Esophagus squamous epithelium (tissue), 5 donors: Measurements from ENCODE around the gene FAM72A. TPM values are rescaled to one million over a fixed set of nuclear protein-coding genes. Genes with fewer than 3 reads are reported as not detected.
"Not testable (repeated sequence)": the region's sequence is repeated elsewhere in the genome, so short reads cannot be mapped to it uniquely, and the experiment has no call there.

Experiments used
- DNase-seq: peaks from one replicate; lab custom pipeline; 2025; lab: John Stamatoyannopoulos, UW
- H3K27ac ChIP-seq, 4 donors: fragments of 200-600 bp; sonication (generic); one replicate each; pipeline ENCODE4 v1.5.1; 2016 to 2019; ENCODE audit warnings: mild to moderate bottlenecking in 1 of 4
- H3K27me3 ChIP-seq, 4 donors: fragments of 200-600 bp; sonication (generic); 1 replicate in 3 of 4; 2 replicates in 1 of 4; pipeline versions ENCODE4 v1.5.1 to v1.6.0; 2017 to 2021; ENCODE audit warnings: antibody characterized with exemption in 1 of 4
- H3K36me3 ChIP-seq, 3 donors: fragments of 200-600 bp; sonication (generic); one replicate each; pipeline ENCODE4 v1.5.1; 2016 to 2019
- H3K4me1 ChIP-seq, 3 donors: fragments of 200-600 bp; sonication (generic); one replicate each; pipeline ENCODE4 v1.5.1; 2017 to 2019
- H3K4me3 ChIP-seq, 4 donors: fragments of 200-600 bp; sonication (generic); 1 replicate in 3 of 4; 2 replicates in 1 of 4; pipeline ENCODE4 v1.5.1; 2016 to 2019; ENCODE audit warnings: mild to moderate bottlenecking in 2 of 4, moderate library complexity in 1 of 4
- H3K9me3 ChIP-seq, 3 donors: fragments of 200-600 bp; sonication (generic); one replicate each; pipeline ENCODE4 v1.5.1; 2016 to 2019
- WGBS, 2 donors: methylation state at CpG; one replicate each; pipeline ENCODE4 v1.1.5; 2018; 5-methylcytosine and 5-hydroxymethylcytosine counted together
- intact Hi-C: fragments of 100-400 bp; cut with DNase I; formaldehyde crosslinking; loops from one replicate; pipeline ENCODE4 v1.15.0; 2022
- total RNA-seq, 4 donors: library from RNA; depleted of rRNA; stranded (reverse); fragments of >200 nt; gene quantifications; one replicate each; pipeline ENCODE4 v1.1.0, GENCODE V29; 2016
- TF ChIP-seq, protein P1 (sequence below), 6 experiments: fragments of 450-650 bp in 4 of 6; fragments of 200-600 bp in 2 of 6; sonication (generic) in 2 of 6; IDR thresholded peaks; one replicate each; pipeline ENCODE4 v1.5.1; 2016 to 2019; ENCODE audit warnings: antibody characterized with exemption in 6 of 6, mild to moderate bottlenecking in 4 of 6, moderate library complexity in 4 of 6
- donor health status: DM: yes; HTN: yes; CAD: no.

Gene FAM72A
- total RNA-seq, 4 donors from 2014 or later = 2.5 to 4.2 (median 3.7) TPM; not detected in 1

DNA sequence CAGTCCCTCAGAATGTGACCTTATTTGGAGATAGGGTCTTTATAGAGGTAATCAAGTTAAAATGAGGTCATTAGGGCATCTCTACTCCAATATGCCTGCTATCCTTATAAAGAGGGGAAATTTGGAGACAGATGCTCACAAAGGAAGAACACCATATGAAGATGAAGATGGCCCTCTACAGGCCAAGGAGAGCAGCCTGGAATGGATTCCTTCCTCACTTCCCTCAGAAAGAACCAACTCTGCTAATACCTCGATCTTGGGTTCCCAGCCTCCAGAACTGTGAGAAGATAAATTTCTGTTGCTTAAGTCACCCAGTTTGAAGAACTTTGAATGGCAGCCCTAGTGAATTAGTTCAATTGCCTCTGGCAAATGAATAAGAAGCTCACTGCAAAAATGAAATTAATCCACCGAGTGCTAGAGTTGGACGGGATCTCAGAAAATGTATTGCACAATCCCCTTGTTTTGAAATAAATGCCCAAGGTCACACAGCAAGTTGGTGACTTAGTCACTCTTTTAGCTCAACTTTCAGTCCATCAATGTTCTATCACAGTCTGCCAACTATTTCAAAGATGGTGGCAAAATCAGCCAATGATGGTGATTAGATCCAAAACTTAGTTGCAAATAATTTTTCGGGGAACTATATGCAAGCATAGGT lies 27.1 kb downstream of the FAM72A start:
- H3K4me3 ChIP-seq, DNase-seq, intact Hi-C loops, H3K9me3 ChIP-seq, H3K36me3 ChIP-seq, H3K27me3 ChIP-seq: not testable (repeated sequence)
- H3K27ac ChIP-seq = peak overlapping the region in 2 of 4 donors; percentile 57 to 61
- 29 to 36% methylated on average over 1 of the region's 4 CpGs for WGBS, 2 donors
- TF ChIP-seq, protein P1, sequence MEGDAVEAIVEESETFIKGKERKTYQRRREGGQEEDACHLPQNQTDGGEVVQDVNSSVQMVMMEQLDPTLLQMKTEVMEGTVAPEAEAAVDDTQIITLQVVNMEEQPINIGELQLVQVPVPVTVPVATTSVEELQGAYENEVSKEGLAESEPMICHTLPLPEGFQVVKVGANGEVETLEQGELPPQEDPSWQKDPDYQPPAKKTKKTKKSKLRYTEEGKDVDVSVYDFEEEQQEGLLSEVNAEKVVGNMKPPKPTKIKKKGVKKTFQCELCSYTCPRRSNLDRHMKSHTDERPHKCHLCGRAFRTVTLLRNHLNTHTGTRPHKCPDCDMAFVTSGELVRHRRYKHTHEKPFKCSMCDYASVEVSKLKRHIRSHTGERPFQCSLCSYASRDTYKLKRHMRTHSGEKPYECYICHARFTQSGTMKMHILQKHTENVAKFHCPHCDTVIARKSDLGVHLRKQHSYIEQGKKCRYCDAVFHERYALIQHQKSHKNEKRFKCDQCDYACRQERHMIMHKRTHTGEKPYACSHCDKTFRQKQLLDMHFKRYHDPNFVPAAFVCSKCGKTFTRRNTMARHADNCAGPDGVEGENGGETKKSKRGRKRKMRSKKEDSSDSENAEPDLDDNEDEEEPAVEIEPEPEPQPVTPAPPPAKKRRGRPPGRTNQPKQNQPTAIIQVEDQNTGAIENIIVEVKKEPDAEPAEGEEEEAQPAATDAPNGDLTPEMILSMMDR (IDR thresholded peaks at IDR 0.05) = peak in 2 of 6 experiments; percentile 18 to 41
- peaks cover 0 to 11% (median 0%) of the 10 kb centered on the region in 3 donors for H3K4me1 ChIP-seq

DNA sequence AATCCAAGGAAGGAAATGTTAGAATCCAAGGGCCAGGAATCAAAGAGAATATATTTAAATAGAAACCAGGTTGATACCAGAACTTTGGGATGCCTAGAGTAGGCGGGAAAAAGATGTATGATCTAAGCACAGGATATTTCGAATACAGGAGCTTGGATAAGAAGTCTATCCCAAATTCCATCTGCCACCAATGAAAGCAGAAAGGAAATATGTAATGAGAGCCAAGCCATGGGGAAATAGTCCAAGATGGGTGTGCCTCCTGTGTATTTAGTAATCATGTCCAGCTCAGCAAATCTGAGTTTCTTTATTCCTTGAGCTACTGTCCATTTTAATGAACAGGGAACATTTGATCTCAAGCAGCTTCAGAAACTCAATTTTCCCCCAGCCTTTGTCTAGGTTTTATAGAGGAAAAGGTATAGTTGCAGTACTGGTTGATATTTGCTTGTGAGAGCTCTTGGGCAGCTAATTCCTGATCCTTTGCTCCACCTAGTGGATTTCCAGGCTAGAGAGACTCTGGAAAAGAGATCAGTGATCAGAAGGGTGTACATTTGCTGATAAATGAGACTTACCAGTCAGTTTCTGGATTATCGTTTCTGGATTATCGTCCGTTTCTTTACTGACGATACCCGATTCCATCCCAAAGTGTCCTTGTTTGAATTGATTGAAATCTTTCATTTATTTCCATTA lies 28.3 kb downstream of the FAM72A start:
- DNase-seq, H3K36me3 ChIP-seq, intact Hi-C loops, H3K27me3 ChIP-seq, H3K4me3 ChIP-seq, H3K9me3 ChIP-seq: not testable (repeated sequence)
- TF ChIP-seq, protein P1 (IDR thresholded peaks at IDR 0.05) = peak in 3 of 6 experiments; percentile 7 to 24 (median 13)
- Histone ChIP-seq H3K4me1 (peaks cover 0 to 11% (median 0%) of the 10 kb centered on the region in 3 donors), H3K27ac (peak overlapping the region in 1 of 4 donors; percentile 36)
- 87 to 92% methylated on average over 5 of the region's 7 CpGs for WGBS, 2 donors

DNA sequence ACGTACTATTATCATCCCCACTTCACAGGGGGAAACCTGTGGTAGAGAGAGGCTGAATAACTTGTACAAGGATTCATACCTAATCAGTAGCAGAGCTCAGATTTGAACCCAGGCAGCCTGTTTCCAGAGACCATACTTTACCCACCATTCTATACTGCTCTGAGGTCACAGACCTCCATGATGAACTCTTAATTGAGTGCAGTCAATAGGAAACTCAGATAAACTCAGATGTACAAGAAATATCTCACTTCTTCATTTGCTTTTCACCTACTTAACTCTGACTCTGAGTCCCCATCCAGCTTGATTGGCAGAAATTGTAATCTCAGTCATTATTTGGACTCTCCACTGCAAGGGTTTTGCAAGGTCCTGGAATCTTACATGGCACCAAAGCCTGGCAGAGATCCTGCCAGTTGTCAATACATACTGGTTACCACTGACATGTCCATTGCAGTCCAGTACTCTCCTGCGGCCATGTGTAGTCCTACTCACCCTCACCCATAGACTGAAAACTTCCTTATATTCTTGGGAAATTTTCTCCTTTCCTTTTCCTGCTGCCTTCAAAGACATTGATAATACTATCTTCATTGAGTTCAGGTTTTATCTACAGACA lies 29.4 kb downstream of the FAM72A start:
- DNase-seq, H3K27me3 ChIP-seq, H3K9me3 ChIP-seq, H3K4me3 ChIP-seq, intact Hi-C loops, H3K36me3 ChIP-seq, H3K27ac ChIP-seq: not testable (repeated sequence)
- H3K4me1 ChIP-seq = peaks cover 0 to 11% (median 0%) of the 10 kb centered on the region in 3 donors
- WGBS, 2 donors = 100% methylated on average over 1 of the region's 2 CpGs; no CpG with 5 or more reads in 1 of the 2 donors

DNA sequence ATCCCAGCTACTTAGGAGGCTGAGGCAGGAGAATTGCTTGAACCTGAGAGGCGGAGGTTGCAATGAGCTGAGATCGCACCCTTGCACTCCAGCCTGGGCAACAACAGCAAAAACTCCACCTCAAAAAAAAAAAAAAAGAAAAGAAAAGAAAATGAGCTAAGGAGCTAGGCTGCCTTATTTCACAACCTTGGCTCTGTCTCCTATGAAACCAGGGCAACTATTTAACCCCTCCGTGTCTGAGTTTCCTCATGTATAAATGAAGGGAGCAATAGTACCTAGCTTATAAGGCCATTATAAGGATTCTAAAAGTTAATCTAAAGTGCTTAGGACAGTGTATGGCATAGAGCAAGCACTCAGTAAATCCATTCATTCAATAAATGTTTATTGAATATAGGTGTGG lies 32.8 kb downstream of the FAM72A start:
- H3K27ac ChIP-seq, H3K9me3 ChIP-seq, H3K4me3 ChIP-seq, DNase-seq, H3K36me3 ChIP-seq, H3K27me3 ChIP-seq, intact Hi-C loops, H3K4me1 ChIP-seq: not testable (repeated sequence)
- 16 to 45% methylated on average over 1 to 2 of the region's 3 CpGs for WGBS, 2 donors

DNA sequence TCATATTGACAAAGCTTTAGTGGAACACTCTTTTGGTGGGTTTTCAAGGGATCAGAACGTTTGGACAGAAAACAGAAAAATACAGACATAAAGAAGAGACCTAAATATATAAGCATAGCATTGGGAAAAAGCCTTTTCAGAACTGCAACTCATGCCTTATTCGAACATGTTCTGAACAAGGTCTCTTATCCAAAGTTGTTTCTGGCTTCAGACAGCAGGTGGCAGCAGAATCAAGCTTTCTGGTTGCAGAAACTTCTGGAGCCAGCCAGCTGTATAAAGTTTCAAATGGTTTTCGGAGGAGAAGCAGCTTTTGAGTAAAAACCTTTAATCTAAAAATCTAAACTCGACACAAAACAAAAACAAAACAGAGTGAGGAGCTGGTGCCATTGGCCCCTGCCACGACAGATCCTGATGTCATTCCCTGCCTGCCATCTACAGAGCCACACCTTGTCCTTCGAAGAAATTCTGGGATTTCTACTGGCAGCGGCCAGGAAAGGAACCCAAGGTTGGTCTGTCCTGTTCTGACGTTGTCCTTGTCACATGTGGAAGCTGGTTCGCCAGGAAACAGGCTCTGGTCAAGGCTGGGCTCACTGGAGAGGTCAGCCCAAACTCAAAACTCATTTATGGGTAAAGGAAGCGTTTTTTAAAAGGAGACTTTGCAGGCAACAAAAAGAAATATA lies 35.1 kb downstream of the FAM72A start:
- WGBS, 2 donors = 31% methylated on average over 4 of the region's 10 CpGs; no CpG with 5 or more reads in 1 of the 2 donors
- H3K27me3 ChIP-seq, H3K36me3 ChIP-seq, intact Hi-C loops, H3K27ac ChIP-seq, H3K4me1 ChIP-seq, DNase-seq, H3K4me3 ChIP-seq, H3K9me3 ChIP-seq: not testable (repeated sequence)
- TF ChIP-seq, protein P1 (IDR thresholded peaks at IDR 0.05) = peak in 1 of 6 experiments; percentile 19
